Stimulated activated naive CD4-positive, alpha-beta T cell treated with Interleukin-2 at 50 U/mL for 16 hours (primary cell): ENCODE data around the gene XKR7.
"Not testable (repeated sequence)": the region's sequence is repeated elsewhere in the genome, so short reads cannot be mapped to it uniquely, and the experiment has no call there.

Experiments
- DNase-seq: peaks from one replicate; lab custom pipeline; 2025; lab: John Stamatoyannopoulos, UW

The XKR7 gene

GRCh38 chr20:31967830-31968249, at the start of gene XKR7:
TSS of gene XKR7 (plus strand) at chr20:31968151. CDS start at chr20:31968176, 25 bp downstream.
- no peak for DNase-seq

GRCh38 chr20:31918466-31919105, 49.4 kb upstream of the XKR7 start:
- DNase-seq = no peak

- no peak for DNase-seq
These were observed 48.4 kb upstream of the XKR7 start for GRCh38 chr20:31919410-31920155.

DNA sequence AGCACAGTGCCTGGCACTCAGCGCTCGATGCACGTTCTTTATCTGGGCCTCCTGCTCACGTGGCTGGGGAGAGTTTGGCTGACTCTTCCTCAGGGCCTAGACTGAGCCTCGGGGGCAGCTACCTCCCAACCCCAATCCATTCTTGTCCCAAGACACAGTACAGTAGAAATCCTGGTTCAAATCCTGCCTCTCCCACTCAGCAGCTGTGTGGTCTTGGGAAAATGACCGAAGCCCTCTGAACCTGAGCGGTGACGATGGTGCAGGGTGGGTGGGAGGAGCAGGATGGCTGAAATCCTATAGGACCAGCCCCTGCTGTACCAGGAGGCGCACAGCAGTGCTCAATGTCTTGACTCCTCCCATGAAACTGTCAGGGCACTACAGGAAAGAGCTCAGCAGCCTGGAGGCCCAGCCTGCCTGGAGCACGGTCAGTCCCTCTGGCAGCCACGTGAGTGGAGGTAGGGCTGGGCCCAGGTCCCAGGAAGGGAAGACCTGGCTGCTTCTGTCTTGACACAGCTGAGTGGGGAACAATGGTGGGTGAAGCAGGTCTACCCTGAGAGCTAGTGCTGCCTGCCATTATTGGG, 47.6 kb upstream of the XKR7 start:
- DNase-seq = no peak

DNA sequence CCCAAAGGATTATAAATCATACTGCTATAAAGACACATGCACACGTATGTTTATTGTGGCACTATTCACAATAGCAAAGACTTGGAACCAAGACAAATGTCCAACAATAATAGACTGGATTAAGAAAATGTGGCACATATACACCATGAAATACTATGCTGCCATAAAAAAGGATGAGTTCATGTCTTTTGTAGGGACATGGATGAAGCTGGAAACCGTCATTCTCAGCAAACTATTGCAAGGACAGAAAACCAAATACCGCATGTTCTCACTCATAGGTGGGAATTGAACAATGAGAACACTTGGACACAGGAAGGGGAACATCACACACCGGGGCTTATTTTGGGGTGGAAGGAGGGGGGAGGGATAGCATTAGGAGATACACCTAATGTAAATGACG, 46.5 kb upstream of the XKR7 start:
- DNase-seq = not testable (repeated sequence)

GRCh38 chr20:31922181-31922580, 45.8 kb upstream of the XKR7 start:
- no peak for DNase-seq

GRCh38 chr20:31922588-31922987, 45.4 kb upstream of the XKR7 start:
- no peak for DNase-seq

GRCh38 chr20:31923388-31924331, 44.3 kb upstream of the XKR7 start:
- no peak for DNase-seq

GRCh38 chr20:31924561-31924960, 43.4 kb upstream of the XKR7 start:
- no peak for DNase-seq

- DNase-seq = no peak
These were observed 42.3 kb upstream of the XKR7 start for GRCh38 chr20:31925631-31926030.

DNA sequence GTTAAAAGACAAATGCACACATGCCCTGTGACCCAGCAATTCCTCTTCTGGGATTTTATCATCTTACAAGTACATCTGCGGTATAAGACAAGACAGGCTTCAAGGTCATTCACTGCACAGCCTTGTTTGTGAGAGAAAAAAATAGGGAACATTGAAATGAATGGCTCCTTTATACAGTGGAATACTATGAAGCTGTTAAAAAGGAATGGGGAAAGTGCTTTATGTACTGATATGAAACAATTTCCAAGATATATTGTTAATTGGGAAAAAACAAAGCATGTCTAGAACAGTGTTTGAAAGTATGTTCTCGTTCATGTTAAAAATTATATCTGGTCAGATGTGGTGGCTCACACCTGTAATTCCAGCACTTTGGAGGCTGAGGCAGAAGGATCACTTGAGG, 41.5 kb upstream of the XKR7 start:
- no peak for DNase-seq

GRCh38 chr20:31927627-31928159, 40.3 kb upstream of the XKR7 start:
- DNase-seq = no peak

- DNase-seq = not testable (repeated sequence)
These were observed 38.3 kb upstream of the XKR7 start for GRCh38 chr20:31929631-31930030.

DNA sequence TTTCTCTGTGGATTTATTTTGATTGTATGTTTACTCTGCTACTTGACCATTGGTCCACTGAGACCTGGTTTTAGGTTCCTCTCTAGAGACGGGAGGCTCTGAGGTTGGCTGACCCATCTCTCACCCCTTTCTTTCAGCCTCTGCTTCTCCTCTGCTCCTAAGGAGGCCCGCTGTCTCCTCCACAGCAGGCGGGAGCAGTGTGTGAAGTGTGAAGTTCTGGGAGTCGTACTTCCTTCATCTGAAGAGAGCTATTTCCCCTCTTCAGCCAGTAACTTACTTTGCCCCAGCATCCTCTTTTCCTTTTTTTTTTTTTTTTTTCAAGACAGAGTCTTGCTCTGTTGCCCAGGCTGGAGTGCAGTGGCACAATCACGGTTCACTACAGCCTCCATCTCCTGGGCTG, 37.2 kb upstream of the XKR7 start:
- DNase-seq = no peak

DNA sequence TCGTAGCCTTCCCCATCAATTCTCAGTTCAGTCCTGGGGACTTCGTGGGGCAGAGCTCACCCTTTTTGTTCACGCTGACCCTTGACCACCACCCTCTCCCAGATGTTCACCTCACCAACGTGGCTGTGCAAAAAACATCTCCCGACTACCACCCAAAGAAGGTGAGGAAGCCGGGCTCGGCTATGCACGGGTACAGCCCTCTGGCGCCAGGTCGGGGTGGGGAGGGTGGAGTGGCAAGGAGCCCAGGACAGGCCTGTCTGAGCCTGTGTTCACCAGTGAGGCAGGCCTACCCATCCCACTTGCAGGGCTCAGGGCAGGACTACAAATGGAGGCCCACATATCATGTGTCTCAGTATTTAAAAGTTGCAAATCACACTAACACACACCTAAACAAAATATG, 34.3 kb upstream of the XKR7 start:
- DNase-seq = no peak

- no peak for DNase-seq
These were observed 33.5 kb upstream of the XKR7 start for GRCh38 chr20:31934491-31934890.

DNA sequence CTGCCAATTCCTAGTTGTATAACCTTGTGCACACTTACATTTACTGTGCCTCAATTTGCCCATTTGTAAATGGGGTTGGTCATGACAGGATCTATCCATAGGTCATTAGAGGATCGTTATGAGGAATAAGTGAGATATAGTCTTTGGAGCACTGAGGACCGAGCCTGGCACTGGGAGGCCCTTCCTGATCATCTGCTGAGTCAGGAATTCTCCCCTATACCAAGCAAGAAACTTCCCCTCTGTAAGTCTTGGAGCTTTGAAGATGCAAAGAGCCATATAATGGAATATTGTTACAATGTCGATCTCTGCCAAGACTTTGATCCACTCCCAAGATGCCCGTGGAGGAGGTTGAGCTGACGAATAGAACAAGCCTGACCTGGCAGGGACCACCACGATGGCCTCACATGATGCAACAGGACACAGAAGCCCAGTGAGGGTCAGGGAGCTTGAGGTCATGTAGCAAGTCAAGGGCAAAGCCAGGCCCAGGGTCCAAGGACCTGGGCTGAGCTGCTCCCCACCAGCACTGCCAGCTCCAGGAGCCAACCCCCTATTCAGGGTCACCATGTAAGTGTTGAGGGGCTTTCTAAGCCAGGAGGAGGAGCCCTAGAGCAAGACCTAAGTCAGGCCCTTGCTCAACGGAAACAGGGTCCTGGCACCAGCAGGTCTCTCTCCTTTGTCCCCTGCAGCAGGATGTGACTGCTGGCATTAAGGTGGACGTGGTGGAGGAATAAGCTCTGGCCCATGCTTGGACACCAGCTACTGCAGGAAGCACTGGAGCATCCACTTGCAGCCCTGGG, 32.8 kb upstream of the XKR7 start:
- no peak for DNase-seq

DNA sequence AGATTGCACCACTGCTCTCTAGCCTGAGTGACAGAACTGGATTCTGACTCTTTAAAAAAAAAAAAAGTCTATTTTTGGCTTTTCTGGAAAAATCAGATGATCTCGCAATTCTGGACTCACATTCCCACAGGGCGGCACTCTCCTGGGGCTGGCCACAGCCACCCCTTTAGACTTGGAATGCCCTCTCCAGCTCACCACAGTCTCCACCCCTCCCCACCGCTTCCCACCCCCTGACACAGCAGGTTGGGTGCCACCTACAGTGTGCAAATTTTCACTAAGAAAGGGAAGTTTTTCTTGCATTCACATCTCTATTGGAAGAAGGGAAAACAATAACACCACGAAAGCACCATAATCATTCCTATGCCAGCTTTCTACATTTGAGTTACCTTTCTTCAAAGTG, 31.5 kb upstream of the XKR7 start:
- no peak for DNase-seq

DNA sequence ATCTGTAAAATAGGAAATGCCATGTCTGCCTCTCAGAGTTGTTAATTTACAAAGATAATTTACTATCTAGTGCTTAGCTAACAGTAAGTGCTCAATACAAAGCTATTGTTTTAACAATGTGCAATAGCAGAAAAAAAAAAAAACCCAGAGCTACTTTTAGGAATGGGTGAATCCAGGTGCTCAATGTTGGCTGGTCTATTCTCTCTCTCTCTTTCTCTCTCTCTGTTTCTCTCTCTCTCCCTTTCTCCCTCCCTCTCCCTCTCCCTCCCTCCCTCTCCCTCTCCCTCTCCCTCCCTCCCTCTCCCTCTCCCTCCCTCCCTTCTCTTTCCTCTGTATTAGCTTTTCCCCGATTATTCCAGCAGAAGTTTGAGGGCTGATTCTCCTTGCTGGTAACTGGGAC, 30.1 kb upstream of the XKR7 start:
- no peak for DNase-seq

- no peak for DNase-seq
These were observed 28.3 kb upstream of the XKR7 start for GRCh38 chr20:31939661-31940060.

- DNase-seq = no peak
These were observed 24.9 kb upstream of the XKR7 start for GRCh38 chr20:31943052-31943471.
